ENCODE measurements around the gene TSHZ2.

DNA sequence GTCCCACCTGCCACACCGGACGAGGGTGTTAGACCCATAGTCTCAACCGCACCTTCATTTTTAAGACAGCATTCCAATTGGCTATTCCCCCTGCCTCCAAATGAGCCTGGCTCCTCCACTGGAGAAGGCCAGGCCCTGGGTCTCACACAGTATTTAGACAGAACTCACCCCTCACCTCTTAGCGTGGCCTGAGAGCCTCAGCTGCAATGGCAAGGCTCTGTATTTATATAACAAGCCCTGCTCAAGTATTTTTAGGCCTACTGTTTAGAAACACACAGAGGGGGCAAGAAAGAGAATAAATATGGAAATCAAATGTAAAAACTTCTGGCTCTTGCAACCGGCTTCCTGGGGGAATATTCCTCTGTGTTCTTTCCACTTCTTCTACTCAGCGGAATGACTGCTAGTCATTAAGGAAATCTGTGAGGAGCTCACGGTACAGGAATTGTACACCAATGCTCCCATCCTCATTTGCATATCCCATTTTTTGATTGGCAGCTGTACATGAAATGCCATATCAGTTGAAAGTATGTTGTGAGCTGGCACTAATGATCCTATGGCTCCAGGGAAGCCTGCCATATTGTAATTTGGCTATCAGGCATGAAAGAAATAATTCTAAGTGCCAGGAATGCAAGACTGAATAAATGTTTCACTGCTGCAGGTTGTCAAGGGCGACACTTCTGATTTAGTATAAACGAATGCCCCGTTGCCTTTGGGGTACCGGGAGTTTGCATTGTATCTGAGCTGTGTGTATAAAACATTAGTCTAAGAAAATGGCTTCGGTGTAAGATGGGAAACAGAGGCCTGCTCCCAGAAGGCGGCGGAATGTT lies 414.0 kb downstream of the TSHZ2 start:
- TF ChIP-seq, protein P1, sequence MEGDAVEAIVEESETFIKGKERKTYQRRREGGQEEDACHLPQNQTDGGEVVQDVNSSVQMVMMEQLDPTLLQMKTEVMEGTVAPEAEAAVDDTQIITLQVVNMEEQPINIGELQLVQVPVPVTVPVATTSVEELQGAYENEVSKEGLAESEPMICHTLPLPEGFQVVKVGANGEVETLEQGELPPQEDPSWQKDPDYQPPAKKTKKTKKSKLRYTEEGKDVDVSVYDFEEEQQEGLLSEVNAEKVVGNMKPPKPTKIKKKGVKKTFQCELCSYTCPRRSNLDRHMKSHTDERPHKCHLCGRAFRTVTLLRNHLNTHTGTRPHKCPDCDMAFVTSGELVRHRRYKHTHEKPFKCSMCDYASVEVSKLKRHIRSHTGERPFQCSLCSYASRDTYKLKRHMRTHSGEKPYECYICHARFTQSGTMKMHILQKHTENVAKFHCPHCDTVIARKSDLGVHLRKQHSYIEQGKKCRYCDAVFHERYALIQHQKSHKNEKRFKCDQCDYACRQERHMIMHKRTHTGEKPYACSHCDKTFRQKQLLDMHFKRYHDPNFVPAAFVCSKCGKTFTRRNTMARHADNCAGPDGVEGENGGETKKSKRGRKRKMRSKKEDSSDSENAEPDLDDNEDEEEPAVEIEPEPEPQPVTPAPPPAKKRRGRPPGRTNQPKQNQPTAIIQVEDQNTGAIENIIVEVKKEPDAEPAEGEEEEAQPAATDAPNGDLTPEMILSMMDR (conservative IDR thresholded peaks at IDR 0.05 in 1 of 2, IDR thresholded peaks at IDR 0.05 in 1 of 2; ENCODE audit: extremely low read depth in 1 of 2, insufficient read depth in 1 of 2, low read depth in 1 of 2, low read length in 2 of 2), result no peak
- TF ChIP-seq EZH2 (IDR thresholded peaks at IDR 0.05; ENCODE audit: borderline replicate concordance, low read length), result no peak
